ENCODE measurements around the gene KCTD5. TPM values are rescaled to one million over a fixed set of nuclear protein-coding genes. Genes with fewer than 3 reads are reported as not detected.

Gene KCTD5
- total and polyA plus RNA-seq, 2 of the 8 experiments (the other 6 are each of a cell fraction or from before 2014, with no cell fraction given) = 26.6 to 31.8 TPM

DNA sequence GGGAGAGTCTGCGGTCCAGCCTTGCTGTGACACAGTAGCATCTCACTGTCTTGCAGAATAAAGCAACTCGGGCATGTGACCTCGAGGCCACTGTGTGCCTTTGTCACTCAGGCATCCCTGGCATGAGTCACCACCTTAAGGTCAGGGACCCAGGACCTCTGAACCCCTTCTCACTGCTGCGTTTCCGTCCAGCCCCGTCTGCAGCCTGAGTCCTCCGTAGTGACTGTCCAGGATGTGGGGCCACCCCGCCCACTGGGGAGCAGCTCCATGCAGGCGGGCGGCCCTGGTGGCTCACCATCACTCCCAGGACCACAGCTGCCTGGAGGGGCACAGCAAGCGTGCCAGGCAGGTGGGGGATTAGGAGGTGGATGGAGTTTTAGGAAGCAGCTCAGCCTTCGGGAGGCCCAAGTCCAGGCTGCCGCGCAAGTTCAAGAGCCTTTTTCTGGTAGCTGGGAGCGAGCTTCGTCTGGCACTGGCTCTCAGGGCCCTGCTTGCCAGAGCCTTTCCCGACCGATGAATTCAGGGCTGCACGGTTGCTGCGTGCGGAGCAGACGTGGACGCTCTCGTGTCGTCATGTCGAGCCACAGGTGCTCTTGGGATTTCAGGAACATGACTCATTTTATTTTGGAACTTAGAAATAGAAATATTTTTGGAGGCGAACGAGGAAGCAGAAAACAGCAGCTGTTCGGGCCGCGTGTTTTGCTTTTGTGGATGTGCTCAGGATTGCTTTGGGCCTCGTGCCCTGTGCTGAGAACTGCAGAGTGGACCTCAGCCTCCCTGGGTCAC, 16.8 kb downstream of the KCTD5 start:
- Histone ChIP-seq H2AK5ac (ENCODE audit: low read depth, low read length) (no peak overlapping the region), H4K5ac (ENCODE audit: insufficient read length, low read depth, low read length) (no peak overlapping the region), H2BK5ac (ENCODE audit: low read depth, low read length) (no peak overlapping the region; the same call in 1 of the 2 replicates), H4K8ac (ENCODE audit: extremely low read depth, insufficient read depth, low read length) (no peak overlapping the region), H3K4me2 (ENCODE audit: insufficient read depth in 1 of 2, low read depth in 2 of 2, low read length in 2 of 2) (no peak overlapping the region), H3K4me1 (replicated peaks in 1 of 4; ENCODE audit: control insufficient read depth in 3 of 4, insufficient read depth in 4 of 4, low read length in 3 of 4) (no peaks in the 10 kb centered on the region), H2AFZ (ENCODE audit: low read length) (no peak overlapping the region), H3K23ac (ENCODE audit: insufficient read length) (no peak overlapping the region), H3K79me1 (ENCODE audit: low read depth, low read length) (no peaks in the 10 kb centered on the region), H3K56ac (replicated peaks; ENCODE audit: insufficient read length, low read depth, low read length) (no peak overlapping the region), H3K14ac (ENCODE audit: insufficient read length) (no peak overlapping the region), H2BK12ac (ENCODE audit: low read depth, low read length) (no peak overlapping the region), H3K18ac (ENCODE audit: extremely low read depth, low read length) (no peak overlapping the region), H3K23me2 (ENCODE audit: low read depth, low read length) (no peaks in the 10 kb centered on the region), H3K4ac (replicated peaks; ENCODE audit: insufficient read length, low read depth, low read length) (no peak overlapping the region), H3K9ac (replicated peaks in 1 of 4; ENCODE audit: extremely low read depth in 1 of 4, low read depth in 3 of 4, low read length in 3 of 4) (no peak overlapping the region), H3K79me2 (ENCODE audit: control insufficient read depth in 1 of 2, insufficient read depth in 2 of 2, low read length in 2 of 2) (no peaks in the 10 kb centered on the region), H4K91ac (replicated peaks; ENCODE audit: insufficient read length, low read length) (no peak overlapping the region), H4K20me1 (replicated peaks in 1 of 2; ENCODE audit: control insufficient read depth in 1 of 2, insufficient read depth in 2 of 2, low read length in 2 of 2) (peaks cover 0 to 16% of the 10 kb centered on the region in 2 experiments), H2BK15ac (ENCODE audit: low read length) (no peak overlapping the region), H3K36me3 (ENCODE audit: control insufficient read depth in 2 of 4, insufficient read depth in 4 of 4, low read length in 3 of 4) (peaks cover 0 to 22% (median 8%) of the 10 kb centered on the region in 4 experiments; a peak in 4 of 8 replicates), H2BK120ac (replicated peaks; ENCODE audit: low read depth, low read length) (no peak overlapping the region), H3K27me3 (replicated peaks in 1 of 4; ENCODE audit: control insufficient read depth in 3 of 4, extremely low read depth in 1 of 4, insufficient read depth in 3 of 4, low read length in 3 of 4) (no peaks in the 10 kb centered on the region), H3K27ac (ENCODE audit: low read depth, low read length) (no peak overlapping the region), H3K9me3 (ENCODE audit: insufficient read depth in 2 of 2, low read depth in 1 of 2, low read length in 1 of 2) (no peaks in the 10 kb centered on the region), H2BK20ac (ENCODE audit: low read length) (no peak overlapping the region), H3K4me3 (ENCODE audit: extremely low read depth in 1 of 4, insufficient read depth in 2 of 4, low read depth in 3 of 4, low read length in 4 of 4) (no peak overlapping the region)
- ChIA-PET POLR2A (ENCODE audit: partially characterized antibody) (interaction anchor here (1.1 to 1.9 kb wide), 3 partner anchors 11 to 96 kb away, joined by 4 to 9 read pairs (median 5); partner anchors contain the start of gene KCTD5), CTCF (ENCODE audit: partially characterized antibody) (interaction anchor here (0.8 kb wide), 2 partner anchors 9 to 169 kb away, joined by 3 read pairs; no protein-coding TSS in a partner anchor)
- FAIRE-seq (no peak), DNase-seq (ENCODE audit: low read depth in 1 of 2, low spot score in 2 of 2) (no peak)
- 90% methylated on average over 27 of the region's 32 CpGs; no CpG with 5 or more reads in 1 of the 2 experiments for WGBS, 2 experiments (ENCODE audit: extremely low coverage in 1 of 2, insufficient coverage in 1 of 2, insufficient read length in 1 of 2, insufficient replicate concordance in 2 of 2, low coverage in 1 of 2, low lambda C conversion rate in 2 of 2, missing lambda C conversion rate in 1 of 2)
- TF ChIP-seq GABPA (IDR thresholded peaks at IDR 0.05; ENCODE audit: borderline replicate concordance, insufficient read depth, low read length) = no peak
- TF ChIP-seq KDM4A (IDR thresholded peaks at IDR 0.05; ENCODE audit: low read depth, low read length, severe bottlenecking) = no peak
- no peak for TF ChIP-seq RAD21 (IDR thresholded peaks at IDR 0.05 in 1 of 2, conservative IDR thresholded peaks at IDR 0.05 in 1 of 2; ENCODE audit: low read depth in 2 of 2, low read length in 2 of 2)
- TF ChIP-seq SIX5 (IDR thresholded peaks at IDR 0.05; ENCODE audit: low read depth, low read length) = no peak
- TF ChIP-seq KDM5A (IDR thresholded peaks at IDR 0.05; ENCODE audit: low read length) = no peak
- no peak for TF ChIP-seq POLR2AphosphoS5 (IDR thresholded peaks at IDR 0.05; ENCODE audit: low read depth, low read length)
- no peak for TF ChIP-seq SIN3A (conservative IDR thresholded peaks at IDR 0.05 in 1 of 2, IDR thresholded peaks at IDR 0.05 in 1 of 2; ENCODE audit: low read depth in 1 of 2, low read length in 2 of 2)
- no peak for TF ChIP-seq CTBP2 (IDR thresholded peaks at IDR 0.05; ENCODE audit: borderline replicate concordance, insufficient read depth, insufficient read length, low read length)
- TF ChIP-seq JUND (IDR thresholded peaks at IDR 0.05; ENCODE audit: low read length) = no peak
- TF ChIP-seq CBX5 (IDR thresholded peaks at IDR 0.05; ENCODE audit: low read depth, low read length) = no peak
- TF ChIP-seq MAFK (IDR thresholded peaks at IDR 0.05; ENCODE audit: low read depth, low read length) = no peak
- TF ChIP-seq JUN (IDR thresholded peaks at IDR 0.05; ENCODE audit: low read depth, low read length) = no peak
